Type B pancreatic cell (in vitro differentiated cells): ENCODE results near the gene PRKG1. TPM values are rescaled to one million over a fixed set of nuclear protein-coding genes. Genes with fewer than 3 reads are reported as not detected.

Experiments used
- DNase-seq: peaks from one replicate; pipeline ENCODE4 v3.0.0; 2021; ENCODE audit warnings: mixed read lengths; ENCODE audit not compliant: unreplicated experiment; ENCODE audit errors: extremely low spot score
- H3K27ac Mint-ChIP-seq: 2 replicates; pipeline ENCODE4 v1.8.0; 2021; ENCODE audit warnings: mild to moderate bottlenecking, mixed read lengths
- H3K27me3 Mint-ChIP-seq: 2 replicates; pipeline ENCODE4 v1.8.0; 2021; ENCODE audit warnings: mixed read lengths
- H3K36me3 Mint-ChIP-seq: 2 replicates; pipeline ENCODE4 v1.8.0; 2021; ENCODE audit warnings: mixed read lengths
- H3K4me1 Mint-ChIP-seq: one replicate; pipeline ENCODE4 v1.8.0; 2021; ENCODE audit warnings: mixed read lengths; ENCODE audit not compliant: unreplicated experiment
- H3K4me3 Mint-ChIP-seq: 2 replicates; pipeline ENCODE4 v1.8.0; 2021; ENCODE audit warnings: mild to moderate bottlenecking, mixed read lengths
- H3K9me3 Mint-ChIP-seq: 2 replicates; pipeline ENCODE4 v1.8.0; 2021; ENCODE audit warnings: mixed read lengths
- total RNA-seq: library from RNA; stranded (reverse); gene quantifications from 2 replicates; pipeline ENCODE4 v1.2.1, GENCODE V29; 2021; ENCODE audit warnings: low replicate concordance
- TF ChIP-seq, protein P1 (sequence below): fragments of 200-600 bp; sonication (generic); conservative IDR thresholded peaks from 2 replicates; pipeline ENCODE4 v1.5.0; 2021; ENCODE audit warnings: antibody characterized with exemption, mild to moderate bottlenecking

PRKG1 gene
- total RNA-seq, 1 donor from 2014 or later: 12.3 TPM

- Mint-ChIP-seq H3K4me1 (no peaks in the 10 kb centered on the region), H3K27ac (no peak overlapping the region)
These were observed 997.5 kb downstream of the PRKG1 start for GRCh38 chr10:52071814-52072213.

DNA sequence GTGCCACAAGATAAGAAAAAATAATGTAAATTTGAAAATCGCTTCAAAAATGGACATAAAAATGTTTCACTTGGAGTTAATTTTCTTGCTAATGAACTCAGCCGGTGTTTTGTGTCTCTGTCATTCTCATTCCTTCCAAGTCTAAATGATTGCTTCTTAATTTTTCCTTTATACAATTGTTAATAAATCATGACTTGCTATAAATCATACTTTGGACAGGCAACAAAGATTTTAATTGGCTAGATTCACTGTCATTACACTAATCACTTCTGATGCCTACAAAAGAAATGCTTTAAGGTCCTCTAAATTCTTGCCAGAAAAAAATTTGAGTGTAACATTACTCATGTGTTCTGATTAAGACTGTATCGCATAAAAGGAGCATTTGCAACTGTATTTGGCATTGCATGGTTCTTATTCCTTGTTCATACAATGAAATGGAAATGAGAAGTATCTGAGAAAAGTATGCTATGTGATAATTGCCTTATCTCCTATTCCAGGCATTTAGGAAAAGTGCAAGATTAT is 1000.3 kb downstream of the PRKG1 start:
- Mint-ChIP-seq H3K4me1 (no peaks in the 10 kb centered on the region), H3K36me3 (no peaks in the 10 kb centered on the region), H3K27ac (no peak overlapping the region), H3K4me3 (no peak overlapping the region), H3K27me3 (no peaks in the 10 kb centered on the region), H3K9me3 (no peaks in the 10 kb centered on the region)
- DNase-seq: no peak
- TF ChIP-seq, protein P1, sequence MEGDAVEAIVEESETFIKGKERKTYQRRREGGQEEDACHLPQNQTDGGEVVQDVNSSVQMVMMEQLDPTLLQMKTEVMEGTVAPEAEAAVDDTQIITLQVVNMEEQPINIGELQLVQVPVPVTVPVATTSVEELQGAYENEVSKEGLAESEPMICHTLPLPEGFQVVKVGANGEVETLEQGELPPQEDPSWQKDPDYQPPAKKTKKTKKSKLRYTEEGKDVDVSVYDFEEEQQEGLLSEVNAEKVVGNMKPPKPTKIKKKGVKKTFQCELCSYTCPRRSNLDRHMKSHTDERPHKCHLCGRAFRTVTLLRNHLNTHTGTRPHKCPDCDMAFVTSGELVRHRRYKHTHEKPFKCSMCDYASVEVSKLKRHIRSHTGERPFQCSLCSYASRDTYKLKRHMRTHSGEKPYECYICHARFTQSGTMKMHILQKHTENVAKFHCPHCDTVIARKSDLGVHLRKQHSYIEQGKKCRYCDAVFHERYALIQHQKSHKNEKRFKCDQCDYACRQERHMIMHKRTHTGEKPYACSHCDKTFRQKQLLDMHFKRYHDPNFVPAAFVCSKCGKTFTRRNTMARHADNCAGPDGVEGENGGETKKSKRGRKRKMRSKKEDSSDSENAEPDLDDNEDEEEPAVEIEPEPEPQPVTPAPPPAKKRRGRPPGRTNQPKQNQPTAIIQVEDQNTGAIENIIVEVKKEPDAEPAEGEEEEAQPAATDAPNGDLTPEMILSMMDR: no peak

More at GRCh38 chr10:52071814-52072213, 997.5 kb downstream of the PRKG1 start:
- no peak for DNase-seq
- Mint-ChIP-seq H3K36me3 (no peaks in the 10 kb centered on the region), H3K27me3 (no peaks in the 10 kb centered on the region), H3K9me3 (no peaks in the 10 kb centered on the region), H3K4me3 (no peak overlapping the region)
- TF ChIP-seq, protein P1: no peak

- Mint-ChIP-seq H3K27me3 (no peaks in the 10 kb centered on the region), H3K4me3 (no peak overlapping the region), H3K9me3 (no peaks in the 10 kb centered on the region), H3K4me1 (no peaks in the 10 kb centered on the region), H3K36me3 (no peaks in the 10 kb centered on the region), H3K27ac (no peak overlapping the region)
- TF ChIP-seq, protein P1: no peak
- no peak for DNase-seq
These were observed 1003.5 kb downstream of the PRKG1 start for GRCh38 chr10:52077814-52078213.

DNA sequence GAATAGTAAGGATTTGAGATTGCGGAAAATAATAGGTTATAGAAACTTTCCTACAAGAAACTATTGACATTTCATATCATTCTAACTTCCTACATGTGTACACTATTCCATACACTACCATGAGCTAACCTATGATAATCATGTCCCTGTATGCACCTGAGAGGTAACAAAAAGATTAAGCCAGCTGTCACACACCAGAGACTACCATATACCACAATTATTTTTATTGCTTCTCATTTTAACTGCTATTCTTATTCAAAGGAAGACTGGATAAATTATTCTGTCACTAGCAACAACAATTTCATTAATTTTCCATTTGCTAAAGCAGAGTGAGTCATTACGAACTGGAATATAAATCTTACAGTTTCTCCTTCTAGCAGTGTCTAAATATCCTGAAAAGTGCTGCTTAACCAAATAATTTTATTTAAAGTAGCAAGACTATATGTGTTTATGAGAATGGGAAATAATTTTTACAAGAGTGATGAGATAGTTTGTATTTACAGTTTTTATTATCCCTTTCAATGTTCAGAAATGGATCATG is 1004.2 kb downstream of the PRKG1 start:
- H3K27me3 Mint-ChIP-seq: no peaks in the 10 kb centered on the region
- TF ChIP-seq, protein P1: no peak
- no peaks in the 10 kb centered on the region for H3K4me1 Mint-ChIP-seq
- no peaks in the 10 kb centered on the region for H3K9me3 Mint-ChIP-seq
- H3K27ac Mint-ChIP-seq: no peak overlapping the region
- no peak for DNase-seq
- H3K4me3 Mint-ChIP-seq: no peak overlapping the region
- no peaks in the 10 kb centered on the region for H3K36me3 Mint-ChIP-seq

GRCh38 chr10:52082307-52082706 is 1008.0 kb downstream of the PRKG1 start:
- Mint-ChIP-seq H3K4me1 (peaks cover 4% of the 10 kb centered on the region), H3K27ac (no peak overlapping the region), H3K36me3 (no peaks in the 10 kb centered on the region)

More at GRCh38 chr10:52082307-52082706, 1008.0 kb downstream of the PRKG1 start:
- Mint-ChIP-seq H3K27me3 (no peaks in the 10 kb centered on the region), H3K9me3 (no peaks in the 10 kb centered on the region), H3K4me3 (no peak overlapping the region)
- TF ChIP-seq, protein P1: no peak
- DNase-seq: no peak
